Testis (tissue), 3 donors: ENCODE measurements around the gene LUC7L3. TPM values are rescaled to one million over a fixed set of nuclear protein-coding genes. Genes with fewer than 3 reads are reported as not detected.

Source experiments
- DNase-seq: peaks from one replicate; pipeline ENCODE4 v3.0.0-alpha.2; 2019
- H3K27ac ChIP-seq, 2 donors: fragments of 200-600 bp; sonication (generic); one replicate each; pipeline ENCODE4 v1.5.1; 2019
- H3K27me3 ChIP-seq: fragments of 200-600 bp; sonication (generic); one replicate; pipeline ENCODE4 v1.5.1; 2019
- H3K36me3 ChIP-seq: fragments of 200-600 bp; sonication (generic); one replicate; pipeline ENCODE4 v1.5.1; 2017; ENCODE audit warnings: low read depth; ENCODE audit errors: missing control alignments
- H3K4me1 ChIP-seq: fragments of 200-600 bp; sonication (generic); one replicate; pipeline ENCODE4 v1.5.1; 2019
- H3K4me3 ChIP-seq, 2 donors: fragments of 200-600 bp; sonication (generic); one replicate each; pipeline ENCODE4 v1.5.1; 2017 to 2019
- H3K9me3 ChIP-seq: fragments of 200-600 bp; sonication (generic); one replicate; pipeline ENCODE4 v1.5.1; 2017
- POLR2A ChIP-seq: fragments of 450-650 bp; IDR thresholded peaks from one replicate; pipeline ENCODE4 v1.6.1; 2017; ENCODE audit warnings: antibody characterized with exemption, mild to moderate bottlenecking, moderate library complexity
- WGBS, 2 donors: methylation state at CpG; one replicate each; pipeline ENCODE4 v1.1.5; 2018; 5-methylcytosine and 5-hydroxymethylcytosine counted together
- intact Hi-C: fragments of 100-400 bp; cut with DNase I; formaldehyde crosslinking; loops from one replicate; pipeline ENCODE4 v1.15.1; 2023; ENCODE audit warnings: low total_unique reads
- polyA plus RNA-seq: library from polyadenylated mRNA; stranded (reverse); fragments of 350-450 nt; fragmentation: Illumina TruSeq; extraction: RNeasy Lipid Tissue Mini Kit (QIAGEN cat#74804); gene quantifications from one replicate; pipeline ENCODE4 v1.2.3, GENCODE V29; 2014; ENCODE audit warnings: low read depth, low replicate concordance; ENCODE audit not compliant: insufficient read depth
- total RNA-seq, 2 donors: library from RNA; depleted of rRNA; stranded (reverse); fragments of >200 nt; gene quantifications; one replicate each; pipeline ENCODE4 v1.2.3, GENCODE V29; 2016
- TF ChIP-seq, protein P1 (sequence below), 3 experiments: fragments of 450-650 bp in 2 of 3; fragments of 200-600 bp in 1 of 3; sonication (generic) in 1 of 3; IDR thresholded peaks; one replicate each; pipeline ENCODE4 v1.5.1; 2016 to 2019; ENCODE audit warnings: antibody characterized with exemption in 3 of 3, mild to moderate bottlenecking in 2 of 3, moderate library complexity in 1 of 3

LUC7L3 gene
- total and polyA plus RNA-seq, 3 donors from 2014 or later, result 37.4 to 160 (median 115) TPM

- Histone ChIP-seq H3K4me1 (peaks cover 38% of the 10 kb centered on the region), H3K9me3 (no peaks in the 10 kb centered on the region), H3K27me3 (no peaks in the 10 kb centered on the region), H3K27ac (peak overlapping the region; percentile 57 to 84), H3K4me3 (no peak overlapping the region), H3K36me3 (no peaks in the 10 kb centered on the region)
- WGBS, 2 donors, result 76 to 81% methylated on average over 17 of the region's 17 CpGs
- TF ChIP-seq, protein P1, sequence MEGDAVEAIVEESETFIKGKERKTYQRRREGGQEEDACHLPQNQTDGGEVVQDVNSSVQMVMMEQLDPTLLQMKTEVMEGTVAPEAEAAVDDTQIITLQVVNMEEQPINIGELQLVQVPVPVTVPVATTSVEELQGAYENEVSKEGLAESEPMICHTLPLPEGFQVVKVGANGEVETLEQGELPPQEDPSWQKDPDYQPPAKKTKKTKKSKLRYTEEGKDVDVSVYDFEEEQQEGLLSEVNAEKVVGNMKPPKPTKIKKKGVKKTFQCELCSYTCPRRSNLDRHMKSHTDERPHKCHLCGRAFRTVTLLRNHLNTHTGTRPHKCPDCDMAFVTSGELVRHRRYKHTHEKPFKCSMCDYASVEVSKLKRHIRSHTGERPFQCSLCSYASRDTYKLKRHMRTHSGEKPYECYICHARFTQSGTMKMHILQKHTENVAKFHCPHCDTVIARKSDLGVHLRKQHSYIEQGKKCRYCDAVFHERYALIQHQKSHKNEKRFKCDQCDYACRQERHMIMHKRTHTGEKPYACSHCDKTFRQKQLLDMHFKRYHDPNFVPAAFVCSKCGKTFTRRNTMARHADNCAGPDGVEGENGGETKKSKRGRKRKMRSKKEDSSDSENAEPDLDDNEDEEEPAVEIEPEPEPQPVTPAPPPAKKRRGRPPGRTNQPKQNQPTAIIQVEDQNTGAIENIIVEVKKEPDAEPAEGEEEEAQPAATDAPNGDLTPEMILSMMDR (IDR thresholded peaks at IDR 0.05), result no peak
- TF ChIP-seq POLR2A, result no peak
- no peak for DNase-seq
- intact Hi-C loops, result loop anchor here (10.0 kb wide), 1 partner anchor 51 kb away; the partner anchor contains the start of gene ABCC3
Measured at GRCh38 chr17:50685691-50686493, 33.5 kb upstream of the LUC7L3 start.

DNA sequence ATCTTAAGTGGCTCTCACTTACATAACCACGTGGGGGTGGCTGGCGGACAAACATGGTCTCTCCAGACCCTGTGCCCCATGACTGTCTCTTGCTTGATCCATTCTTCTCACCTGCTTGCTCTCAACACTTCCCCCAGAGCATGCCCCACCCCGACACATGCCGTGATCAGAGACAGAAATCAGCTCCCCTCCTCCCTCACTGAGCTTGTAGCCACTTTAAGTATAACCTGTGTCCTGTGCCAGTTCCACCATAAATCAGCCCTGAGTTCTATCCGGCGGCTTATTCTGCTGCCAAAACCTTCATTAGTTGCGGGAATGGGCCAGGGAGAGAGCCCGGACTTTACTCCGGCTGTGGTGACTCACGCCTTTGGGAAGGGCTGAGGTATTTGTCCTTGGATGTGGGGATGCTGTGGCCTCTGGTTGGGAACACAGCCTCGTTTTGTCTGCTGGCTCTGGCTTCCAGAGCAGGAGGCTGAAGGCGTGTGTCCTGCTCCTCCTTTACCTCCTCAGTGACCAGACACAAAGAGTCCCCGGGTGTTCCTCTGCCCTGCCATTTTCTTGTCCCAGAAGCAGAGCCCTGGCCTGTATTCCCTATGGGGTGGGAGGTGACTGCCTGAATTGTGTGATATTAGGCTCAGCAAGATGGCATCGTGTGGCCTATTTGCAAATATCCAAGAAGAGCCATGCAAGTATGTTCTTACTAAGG lies 32.8 kb upstream of the LUC7L3 start:
- no peaks in the 10 kb centered on the region for H3K9me3 ChIP-seq
- intact Hi-C loops, result loop anchor here (10.0 kb wide), 1 partner anchor 52 kb away; the partner anchor contains the start of gene ABCC3
- peak overlapping the region; percentile 57 to 84 for H3K27ac ChIP-seq
- no peaks in the 10 kb centered on the region for H3K36me3 ChIP-seq
- peaks cover 38% of the 10 kb centered on the region for H3K4me1 ChIP-seq
- WGBS, 2 donors, result 22 to 33% methylated on average over 10 to 14 of the region's 14 CpGs
- DNase-seq, result peak; percentile 87
- H3K4me3 ChIP-seq, result no peak overlapping the region
- H3K27me3 ChIP-seq, result no peaks in the 10 kb centered on the region
- no peak for TF ChIP-seq POLR2A
- TF ChIP-seq, protein P1 (IDR thresholded peaks at IDR 0.05), result no peak

GRCh38 chr17:50687200-50688066 lies 32.0 kb upstream of the LUC7L3 start:
- 69 to 79% methylated on average over 12 to 16 of the region's 16 CpGs for WGBS, 2 donors
- no peak for TF ChIP-seq POLR2A
- TF ChIP-seq, protein P1 (IDR thresholded peaks at IDR 0.05), result no peak
- H3K4me3 ChIP-seq, result no peak overlapping the region
- intact Hi-C loops, result loop anchor here (10.0 kb wide), 1 partner anchor 53 kb away; the partner anchor contains the start of gene ABCC3
- peak; percentile 49 for DNase-seq
- H3K27me3 ChIP-seq, result no peaks in the 10 kb centered on the region
- no peaks in the 10 kb centered on the region for H3K36me3 ChIP-seq
- H3K9me3 ChIP-seq, result no peaks in the 10 kb centered on the region
- peak overlapping the region; percentile 57 to 84 for H3K27ac ChIP-seq
- H3K4me1 ChIP-seq, result peaks cover 38% of the 10 kb centered on the region

DNA sequence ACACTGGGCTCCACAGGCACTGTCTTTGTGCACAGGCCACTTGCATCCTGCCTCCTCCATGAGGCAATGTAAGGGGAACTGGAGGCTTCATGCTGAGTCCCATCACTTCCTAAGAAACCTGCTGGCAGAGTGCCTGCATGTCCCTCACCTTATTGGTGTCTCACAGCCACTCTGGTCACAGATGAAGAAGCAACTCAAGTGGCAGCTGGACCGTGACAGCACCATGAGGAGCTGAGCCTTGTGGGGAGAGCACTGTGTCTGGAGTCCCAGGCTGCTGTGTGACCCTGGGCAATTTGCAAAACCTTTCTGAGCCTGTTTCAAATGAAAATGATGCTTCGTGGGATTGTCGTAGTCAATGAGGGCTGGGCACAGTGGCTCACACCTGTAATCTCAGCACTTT lies 31.2 kb upstream of the LUC7L3 start:
- Histone ChIP-seq H3K36me3 (no peaks in the 10 kb centered on the region), H3K9me3 (no peaks in the 10 kb centered on the region), H3K4me3 (no peak overlapping the region), H3K27ac (no peak overlapping the region), H3K4me1 (peaks cover 38% of the 10 kb centered on the region), H3K27me3 (no peaks in the 10 kb centered on the region)
- no peak for DNase-seq
- no peak for TF ChIP-seq POLR2A
- TF ChIP-seq, protein P1 (IDR thresholded peaks at IDR 0.05), result no peak
- intact Hi-C loops, result loop anchor here (10.0 kb wide), 1 partner anchor 53 kb away; the partner anchor contains the start of gene ABCC3
- WGBS, 2 donors, result 98 to 100% methylated on average over 3 of the region's 3 CpGs
